Spleen (tissue), 7 donors: ENCODE results near the gene TENM4.

Source experiments
- POLR2A ChIP-seq, 3 donors: fragments of 450-650 bp; IDR thresholded peaks; one replicate each; pipeline ENCODE4 v1.5.1; 2017; ENCODE audit warnings: antibody characterized with exemption in 3 of 3, mild to moderate bottlenecking in 1 of 3
- POLR2AphosphoS5 ChIP-seq, 3 donors: sonication (generic); formaldehyde crosslinking; IDR thresholded peaks; one replicate each; pipeline ENCODE4 v1.5.1; 2017; ENCODE audit warnings: antibody characterized with exemption in 3 of 3
- TF ChIP-seq, protein P1 (sequence below), 11 experiments: fragments of 200-600 bp in 7 of 11; fragments of 450-650 bp in 4 of 11; sonication (generic) in 4 of 11; IDR thresholded peaks in 8 of 11; conservative IDR thresholded peaks in 3 of 11; 1 replicate in 7 of 11; 2 replicates in 4 of 11; pipeline versions ENCODE4 v1.4.0 to v1.8.0; 2016 to 2021; ENCODE audit warnings: antibody characterized with exemption in 11 of 11, inconsistent platforms in 4 of 11, mild to moderate bottlenecking in 1 of 11
- donor health status: DM: no; HTN: no; CAD: no; lungs with moderate emphysema.
- donor health status: DM: no; HTN: no; CAD: no.
- donor health status: DM: no; HTN: no; CAD: no.

DNA sequence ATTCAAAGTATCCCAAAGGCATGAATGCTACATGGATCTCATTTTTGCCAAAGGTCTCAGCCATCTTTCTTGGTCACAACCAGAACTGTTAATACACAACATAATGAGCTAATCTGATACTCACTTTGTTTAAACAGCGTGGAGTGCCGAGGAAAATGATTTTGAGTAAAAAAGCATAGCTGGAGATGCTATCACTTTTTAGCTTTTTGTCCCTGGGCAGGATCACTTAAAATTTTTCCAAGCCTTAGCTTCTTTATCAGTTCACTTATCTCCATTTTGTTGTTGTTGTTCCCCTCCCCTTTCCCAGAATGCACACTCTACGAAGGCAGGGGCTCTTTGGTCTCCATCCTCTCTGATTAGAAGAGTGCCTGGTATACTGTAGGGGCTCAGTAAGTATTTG, 636.8 kb downstream of the TENM4 start:
- TF ChIP-seq, protein P1, sequence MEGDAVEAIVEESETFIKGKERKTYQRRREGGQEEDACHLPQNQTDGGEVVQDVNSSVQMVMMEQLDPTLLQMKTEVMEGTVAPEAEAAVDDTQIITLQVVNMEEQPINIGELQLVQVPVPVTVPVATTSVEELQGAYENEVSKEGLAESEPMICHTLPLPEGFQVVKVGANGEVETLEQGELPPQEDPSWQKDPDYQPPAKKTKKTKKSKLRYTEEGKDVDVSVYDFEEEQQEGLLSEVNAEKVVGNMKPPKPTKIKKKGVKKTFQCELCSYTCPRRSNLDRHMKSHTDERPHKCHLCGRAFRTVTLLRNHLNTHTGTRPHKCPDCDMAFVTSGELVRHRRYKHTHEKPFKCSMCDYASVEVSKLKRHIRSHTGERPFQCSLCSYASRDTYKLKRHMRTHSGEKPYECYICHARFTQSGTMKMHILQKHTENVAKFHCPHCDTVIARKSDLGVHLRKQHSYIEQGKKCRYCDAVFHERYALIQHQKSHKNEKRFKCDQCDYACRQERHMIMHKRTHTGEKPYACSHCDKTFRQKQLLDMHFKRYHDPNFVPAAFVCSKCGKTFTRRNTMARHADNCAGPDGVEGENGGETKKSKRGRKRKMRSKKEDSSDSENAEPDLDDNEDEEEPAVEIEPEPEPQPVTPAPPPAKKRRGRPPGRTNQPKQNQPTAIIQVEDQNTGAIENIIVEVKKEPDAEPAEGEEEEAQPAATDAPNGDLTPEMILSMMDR (IDR thresholded peaks at IDR 0.05 in 8 of 11, conservative IDR thresholded peaks at IDR 0.05 in 3 of 11): no peak
- no peak for TF ChIP-seq POLR2A (IDR thresholded peaks at IDR 0.05)
- TF ChIP-seq POLR2AphosphoS5 (IDR thresholded peaks at IDR 0.05): no peak
